Measurements from ENCODE around the gene CTNNBL1.

DNA sequence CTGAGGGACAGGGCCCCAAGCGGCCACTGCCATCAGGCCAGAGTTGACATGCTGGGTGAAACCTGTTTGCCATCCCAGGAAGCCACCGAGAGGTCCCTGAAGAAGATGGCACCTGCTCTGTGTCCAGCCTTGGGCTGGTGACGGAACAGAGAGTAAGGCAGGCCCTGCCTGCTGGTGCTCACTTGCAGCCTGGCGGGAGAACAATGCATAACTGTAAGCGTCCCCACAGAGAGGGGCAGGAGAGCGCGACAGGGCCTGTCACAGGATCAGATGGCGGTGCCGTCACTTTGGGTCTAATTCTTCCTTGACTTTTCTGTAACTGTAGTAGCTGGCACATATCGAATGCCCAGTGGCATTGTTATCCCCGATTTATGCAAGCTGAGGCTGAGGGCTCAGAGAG is 180.1 kb downstream of the CTNNBL1 start:
- TF ChIP-seq, protein P1, sequence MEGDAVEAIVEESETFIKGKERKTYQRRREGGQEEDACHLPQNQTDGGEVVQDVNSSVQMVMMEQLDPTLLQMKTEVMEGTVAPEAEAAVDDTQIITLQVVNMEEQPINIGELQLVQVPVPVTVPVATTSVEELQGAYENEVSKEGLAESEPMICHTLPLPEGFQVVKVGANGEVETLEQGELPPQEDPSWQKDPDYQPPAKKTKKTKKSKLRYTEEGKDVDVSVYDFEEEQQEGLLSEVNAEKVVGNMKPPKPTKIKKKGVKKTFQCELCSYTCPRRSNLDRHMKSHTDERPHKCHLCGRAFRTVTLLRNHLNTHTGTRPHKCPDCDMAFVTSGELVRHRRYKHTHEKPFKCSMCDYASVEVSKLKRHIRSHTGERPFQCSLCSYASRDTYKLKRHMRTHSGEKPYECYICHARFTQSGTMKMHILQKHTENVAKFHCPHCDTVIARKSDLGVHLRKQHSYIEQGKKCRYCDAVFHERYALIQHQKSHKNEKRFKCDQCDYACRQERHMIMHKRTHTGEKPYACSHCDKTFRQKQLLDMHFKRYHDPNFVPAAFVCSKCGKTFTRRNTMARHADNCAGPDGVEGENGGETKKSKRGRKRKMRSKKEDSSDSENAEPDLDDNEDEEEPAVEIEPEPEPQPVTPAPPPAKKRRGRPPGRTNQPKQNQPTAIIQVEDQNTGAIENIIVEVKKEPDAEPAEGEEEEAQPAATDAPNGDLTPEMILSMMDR (IDR thresholded peaks at IDR 0.05) = no peak
- no peak for TF ChIP-seq POLR2A (IDR thresholded peaks at IDR 0.05)

All from uterus (tissue), 2 donors.